DMS79 treated with DMSO at 0.1 percent for 48 hours (cell line): Measurements from ENCODE around the gene RPS6KC1.
A peak's percentile ranks its signal among the peaks of the same experiment; 100 is the strongest.

Experiments used
- DNase-seq: peaks from one replicate; lab custom pipeline; 2025; lab: John Stamatoyannopoulos, UW

RPS6KC1 gene

DNA sequence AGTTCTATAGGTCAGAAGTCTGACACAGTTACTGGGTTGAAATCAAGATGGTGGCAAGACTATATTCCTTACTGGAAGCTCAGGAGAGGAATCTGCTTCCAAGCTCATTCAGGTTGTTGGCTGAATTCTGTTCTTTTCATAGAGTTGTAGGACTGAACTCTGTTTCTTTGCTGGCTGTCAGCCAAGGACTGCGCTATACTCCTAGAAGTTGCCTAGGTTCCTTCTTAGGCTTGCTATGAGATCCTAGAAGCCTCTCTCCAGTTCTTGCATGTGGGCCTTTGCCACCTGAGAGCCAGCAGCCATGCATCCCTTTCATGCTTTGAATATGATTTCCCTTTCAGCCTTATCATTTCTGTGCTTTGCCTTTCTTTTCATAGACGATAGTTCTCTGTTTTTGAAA is 176.4 kb downstream of the RPS6KC1 start:
- DNase-seq, result no peak

DNA sequence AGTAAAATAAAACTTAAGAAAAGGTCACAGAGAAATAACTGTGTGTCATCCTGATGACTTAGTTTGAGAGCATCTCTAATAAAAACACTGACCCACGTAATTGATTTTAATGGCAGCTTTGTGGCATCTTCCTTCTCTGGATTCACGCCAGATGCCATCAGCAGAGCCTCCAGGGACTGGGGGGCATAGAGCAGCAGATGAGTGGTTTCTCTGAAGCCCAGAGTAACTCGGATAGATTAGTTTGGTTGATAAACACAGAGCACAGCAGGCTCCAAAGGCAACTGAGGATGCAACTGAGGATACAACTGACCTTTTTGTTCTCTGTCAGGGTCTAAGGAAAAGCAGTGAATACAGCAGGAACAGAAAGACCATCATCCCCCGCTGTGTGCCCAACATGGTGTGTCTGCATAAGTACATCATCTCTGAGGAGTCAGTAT is 180.8 kb downstream of the RPS6KC1 start:
- DNase-seq, result no peak

DNA sequence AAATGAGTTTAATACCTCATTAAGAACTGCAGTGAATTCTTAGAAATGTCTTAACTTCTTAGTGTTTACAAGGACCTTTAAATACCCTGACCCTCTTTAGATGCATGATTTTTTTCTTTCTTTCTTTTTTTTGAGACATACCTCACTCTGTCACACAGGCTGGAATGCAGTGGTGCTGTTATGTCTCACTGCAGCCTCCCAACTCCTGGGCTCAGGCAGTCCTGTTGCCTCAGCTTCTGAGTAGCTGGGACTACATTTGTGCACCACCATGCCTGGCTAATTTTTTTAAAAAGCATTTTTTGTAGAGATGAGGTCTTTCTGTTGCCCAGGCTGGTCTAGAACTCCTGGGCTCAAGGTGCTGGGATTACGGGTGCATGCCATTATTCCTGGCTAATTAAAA is 191.8 kb downstream of the RPS6KC1 start:
- no peak for DNase-seq

DNA sequence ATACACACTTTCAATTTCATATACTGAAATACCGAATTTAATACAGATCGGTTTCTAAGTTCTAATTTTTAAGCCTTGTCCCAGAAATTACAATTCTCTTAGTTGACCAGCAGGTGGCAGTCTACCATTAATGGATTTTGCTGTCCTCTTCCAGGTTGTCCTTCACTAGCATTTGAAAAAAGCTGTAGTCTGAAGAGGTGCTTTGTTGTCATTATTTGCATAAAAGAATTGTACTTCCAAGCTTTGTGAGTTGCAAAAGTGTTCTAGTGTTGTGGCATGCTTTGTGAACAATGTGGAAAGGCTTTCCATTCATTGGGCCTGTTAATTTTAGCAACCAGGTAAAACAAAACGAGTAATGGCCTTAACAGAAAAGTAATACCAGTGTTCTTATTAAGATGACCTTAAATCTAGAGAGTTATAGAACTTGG is 193.6 kb downstream of the RPS6KC1 start:
- DNase-seq, result peak; percentile 32

DNA sequence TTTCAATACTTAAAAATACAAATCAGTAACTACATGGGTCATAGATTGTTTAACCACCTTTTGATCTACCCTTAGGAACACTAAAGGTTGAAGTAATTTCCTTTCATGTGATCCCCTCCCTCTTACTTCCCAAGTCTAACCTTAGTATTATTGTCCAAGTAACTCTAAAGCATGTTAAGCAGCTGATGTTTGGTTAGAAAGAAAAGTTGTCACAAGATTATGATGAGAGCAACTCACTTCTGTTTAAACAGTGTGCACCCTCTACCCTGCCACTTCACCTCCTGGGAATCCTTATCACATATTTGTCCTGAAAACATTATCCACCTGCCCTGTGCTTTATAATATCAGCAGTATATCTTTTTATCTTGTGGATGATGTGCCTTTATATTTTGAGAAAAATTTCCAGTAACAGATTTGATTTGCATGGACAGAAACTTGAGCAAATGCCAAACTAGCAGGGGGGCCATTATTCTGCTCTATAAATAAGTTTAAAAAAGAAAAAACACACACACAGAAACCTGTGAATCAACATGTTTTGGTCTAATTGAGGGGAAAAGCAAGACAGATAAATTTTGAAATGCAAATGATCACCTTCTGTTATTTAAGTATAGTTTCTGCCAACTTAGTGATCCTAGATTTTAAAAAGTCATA is 194.3 kb downstream of the RPS6KC1 start:
- DNase-seq, result no peak

DNA sequence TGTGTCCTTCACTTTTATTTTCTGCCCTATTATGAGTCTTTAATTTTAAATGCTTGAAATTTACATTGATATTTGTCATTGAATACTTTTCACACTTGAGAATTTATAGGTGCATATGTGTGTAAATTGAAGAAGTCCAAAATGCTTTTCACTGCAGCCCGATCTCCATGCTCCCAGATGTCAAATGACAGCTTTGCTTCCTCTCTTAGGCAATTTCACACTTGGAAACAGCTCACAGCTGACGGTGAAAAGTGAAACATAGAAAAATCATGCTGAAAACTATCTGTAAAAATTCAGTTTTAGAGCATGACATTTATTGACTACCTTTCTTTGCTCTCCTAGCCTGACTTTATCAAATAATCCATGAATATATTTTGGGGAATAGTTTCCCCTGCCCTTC is 196.0 kb downstream of the RPS6KC1 start:
- DNase-seq, result no peak

DNA sequence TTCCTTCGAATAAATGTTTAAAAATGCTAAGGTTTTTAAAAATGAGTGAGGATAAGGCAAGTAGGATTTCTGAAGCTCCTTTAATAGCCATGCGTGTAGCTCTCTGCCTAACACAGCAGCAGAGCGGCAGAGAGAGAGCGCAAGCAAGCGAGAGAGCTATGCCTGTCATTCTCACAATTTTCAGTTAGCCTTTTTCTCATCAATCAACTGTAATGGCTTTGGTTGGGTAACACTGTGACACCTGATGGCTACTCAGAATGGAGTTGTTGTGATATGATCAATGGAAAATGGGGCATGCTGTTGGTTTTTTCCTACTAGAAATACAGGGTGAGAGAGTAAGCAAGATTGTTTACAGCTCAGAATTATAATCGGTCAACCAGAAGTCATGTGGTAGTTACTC is 198.4 kb downstream of the RPS6KC1 start:
- no peak for DNase-seq

DNA sequence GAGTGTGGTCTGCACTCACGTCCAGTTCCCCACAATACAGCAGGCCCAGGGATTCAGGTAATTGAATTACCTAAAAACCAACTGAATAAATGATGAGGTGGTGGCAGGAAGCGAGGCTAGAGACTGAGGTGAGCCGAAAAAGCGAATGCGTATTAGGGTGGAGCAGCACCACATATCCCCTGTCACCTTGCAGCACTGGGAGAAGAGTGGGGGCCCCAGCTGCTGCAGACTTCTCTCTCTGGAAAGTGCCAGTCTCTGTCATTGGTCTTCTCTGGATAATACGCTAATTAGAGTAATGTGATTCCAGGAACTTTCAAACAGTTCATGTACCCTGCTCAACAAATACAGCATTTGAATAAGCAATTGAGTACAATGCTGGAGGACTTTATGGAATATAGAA is 199.0 kb downstream of the RPS6KC1 start:
- no peak for DNase-seq

DNA sequence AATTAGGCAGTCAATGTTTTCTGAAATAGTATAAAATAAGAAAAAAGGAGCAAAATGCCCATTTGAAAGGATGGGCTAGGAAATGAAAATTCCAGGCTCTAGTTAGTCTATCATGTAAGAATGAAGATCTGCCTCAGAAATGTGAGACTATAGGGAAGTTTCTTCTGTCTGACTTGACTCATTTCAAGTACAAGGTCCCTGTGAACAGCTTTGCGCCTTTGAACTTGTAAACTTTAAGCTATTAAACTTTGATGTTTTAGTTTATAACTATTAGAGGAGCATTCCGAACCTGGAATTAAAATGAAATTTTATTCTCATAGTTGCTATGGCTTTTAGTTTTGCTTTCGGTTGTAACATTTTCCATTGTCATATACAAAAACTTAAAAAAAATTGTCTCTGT is 199.4 kb downstream of the RPS6KC1 start:
- no peak for DNase-seq

DNA sequence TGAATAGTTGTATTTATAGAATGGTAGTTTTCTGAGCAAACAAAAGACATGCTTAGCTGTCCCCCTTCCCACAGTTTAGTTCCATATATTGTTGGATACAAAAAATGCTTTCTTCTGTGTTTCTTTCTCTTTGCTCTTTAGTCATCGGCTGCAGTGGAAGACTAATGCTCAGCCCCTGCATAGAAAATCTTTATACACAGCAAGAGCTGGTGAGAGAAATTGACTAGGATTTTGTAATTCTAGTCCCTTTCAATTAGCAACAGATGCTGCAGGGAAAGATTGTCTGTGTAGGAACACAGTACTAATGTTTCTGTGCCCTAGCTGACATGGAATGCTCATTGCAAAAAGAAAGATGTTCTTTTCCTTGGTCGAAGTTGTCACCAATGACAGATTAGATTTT is 200.9 kb downstream of the RPS6KC1 start:
- DNase-seq, result no peak

DNA sequence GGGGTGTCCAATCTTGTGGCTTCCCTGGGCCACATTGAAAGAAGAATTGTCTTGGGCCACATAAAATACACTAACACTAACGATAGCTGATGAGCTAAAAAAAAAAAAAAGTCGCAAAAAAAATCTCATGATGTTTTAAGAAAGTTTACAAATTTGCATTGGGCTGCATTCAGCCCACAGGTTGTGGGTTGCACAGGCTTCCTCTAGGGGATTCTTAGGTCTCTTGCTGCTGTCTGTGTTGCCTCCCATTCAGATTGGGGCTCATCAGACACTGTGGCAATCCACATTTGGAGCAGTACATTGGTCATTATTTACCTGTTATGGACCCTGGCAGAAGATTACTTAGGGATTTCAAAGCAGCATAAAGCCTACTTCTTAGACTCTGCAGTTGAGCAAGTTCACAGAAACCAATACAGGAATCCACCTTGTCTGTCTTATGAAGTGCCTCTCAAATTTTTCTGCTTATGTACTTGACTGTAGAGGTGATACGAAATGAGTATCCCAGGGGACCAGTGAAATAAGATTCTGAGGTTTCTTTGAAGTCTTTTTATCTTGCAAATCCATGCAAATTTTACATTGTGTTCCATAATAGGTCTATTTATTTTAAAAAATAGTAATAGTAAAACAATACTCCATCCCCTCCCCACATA is 205.5 kb downstream of the RPS6KC1 start:
- peak; percentile 10 for DNase-seq

DNA sequence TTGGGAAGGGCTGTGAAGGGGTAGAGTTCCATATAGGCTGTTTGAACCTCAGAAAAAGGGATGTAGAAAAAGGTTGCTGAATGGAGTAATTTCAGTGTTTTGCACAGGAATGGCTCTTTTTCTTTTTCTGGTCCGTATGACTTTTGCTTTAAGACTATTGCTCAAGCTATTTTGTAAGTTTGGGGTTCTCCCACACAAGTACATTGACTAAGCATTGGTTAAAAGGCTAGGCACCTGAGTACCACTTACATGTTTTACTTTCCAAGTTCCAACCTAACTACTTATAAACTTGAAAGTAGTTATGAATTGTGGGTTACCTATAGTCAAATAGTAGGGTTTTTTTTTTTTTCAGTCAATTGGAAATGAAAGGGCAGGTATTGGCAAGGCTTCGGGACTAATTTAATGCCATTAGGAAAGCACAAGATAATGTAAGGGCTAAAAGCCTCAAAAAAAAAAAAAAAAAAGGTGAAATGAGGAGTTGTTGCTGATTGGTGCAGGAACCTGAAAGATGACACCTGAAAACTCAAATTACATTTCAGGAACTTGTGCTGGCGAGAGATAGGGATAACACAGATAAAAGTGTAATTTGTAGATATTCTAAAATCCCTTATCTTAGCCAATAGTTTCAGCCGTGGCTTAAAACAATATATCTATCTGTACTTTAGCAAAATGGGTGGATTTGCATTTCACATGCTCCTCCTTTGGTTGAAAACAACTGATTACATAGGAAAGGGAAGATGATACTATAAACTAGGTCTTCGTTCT is 209.5 kb downstream of the RPS6KC1 start:
- DNase-seq, result no peak

DNA sequence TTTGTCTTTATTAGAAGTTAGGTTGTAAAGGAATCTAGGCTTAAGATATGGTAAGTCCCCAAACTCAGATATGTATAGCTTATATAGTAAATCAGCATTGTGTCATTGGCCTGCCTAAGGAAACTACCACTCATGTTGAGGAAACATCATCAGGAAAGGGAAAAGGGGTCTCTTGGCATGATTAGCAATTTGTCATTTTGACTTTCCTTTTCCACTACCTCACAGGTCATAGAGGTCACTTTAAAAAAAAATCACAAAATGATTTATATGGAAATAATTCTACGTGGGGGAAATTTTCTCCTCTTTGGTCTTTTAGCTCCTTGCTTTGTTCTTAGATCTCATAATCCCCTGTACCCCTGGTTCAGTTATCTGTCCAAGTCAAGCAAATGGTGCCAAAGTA is 213.5 kb downstream of the RPS6KC1 start:
- no peak for DNase-seq

DNA sequence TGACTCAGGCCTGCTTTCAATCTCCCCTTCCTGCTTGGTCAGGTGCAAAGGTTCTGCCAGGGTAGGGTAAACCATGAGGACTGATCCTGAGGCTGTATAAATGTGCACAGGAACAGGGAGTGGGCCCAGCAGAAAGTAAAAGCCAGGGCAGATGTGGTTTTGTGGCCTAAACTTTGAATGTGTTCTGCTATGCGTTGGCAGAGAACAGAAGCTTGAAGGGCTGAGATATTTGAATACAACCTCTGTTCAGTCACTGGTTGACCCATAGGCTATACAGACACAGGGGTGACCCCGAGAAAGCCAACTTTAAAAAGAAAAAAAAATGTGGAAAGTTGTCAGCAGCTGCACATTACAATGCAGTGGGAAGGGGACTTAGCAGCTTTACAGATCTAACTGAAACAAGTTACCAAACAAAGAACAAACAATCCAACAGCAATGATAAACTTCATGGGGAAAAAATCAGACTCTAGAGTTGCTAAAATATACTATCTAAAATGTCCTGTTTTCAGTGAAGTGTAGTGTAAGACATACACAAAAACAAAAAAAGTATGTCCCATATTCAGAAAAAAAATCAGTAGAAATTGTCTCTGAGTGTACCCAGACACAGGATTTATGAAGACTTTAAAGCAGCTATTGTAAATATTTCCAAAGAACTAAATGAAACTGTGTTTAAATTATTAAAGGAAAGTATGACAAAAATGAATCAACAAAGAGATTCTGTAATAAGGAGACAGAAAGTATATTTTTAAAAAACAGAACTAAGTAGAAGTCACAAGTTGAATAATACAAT is 216.1 kb downstream of the RPS6KC1 start:
- no peak for DNase-seq

DNA sequence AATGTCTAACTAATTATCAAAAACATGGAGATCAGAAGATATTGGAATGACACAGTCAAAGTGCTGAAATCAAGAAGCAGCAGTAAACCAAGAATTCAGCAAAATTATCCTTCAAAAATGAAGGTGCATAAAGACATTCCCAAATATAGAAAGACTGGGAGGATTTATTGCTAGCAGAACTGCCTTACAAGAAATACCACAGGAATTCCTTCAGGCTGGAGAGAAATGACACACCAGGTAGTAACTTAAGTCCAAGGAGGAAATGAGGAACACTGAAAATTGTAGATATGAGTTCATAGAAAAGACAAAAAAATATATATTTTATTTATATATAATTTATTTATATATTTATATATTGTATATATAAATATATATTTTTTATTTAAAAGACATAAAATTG is 217.2 kb downstream of the RPS6KC1 start:
- DNase-seq, result no peak

DNA sequence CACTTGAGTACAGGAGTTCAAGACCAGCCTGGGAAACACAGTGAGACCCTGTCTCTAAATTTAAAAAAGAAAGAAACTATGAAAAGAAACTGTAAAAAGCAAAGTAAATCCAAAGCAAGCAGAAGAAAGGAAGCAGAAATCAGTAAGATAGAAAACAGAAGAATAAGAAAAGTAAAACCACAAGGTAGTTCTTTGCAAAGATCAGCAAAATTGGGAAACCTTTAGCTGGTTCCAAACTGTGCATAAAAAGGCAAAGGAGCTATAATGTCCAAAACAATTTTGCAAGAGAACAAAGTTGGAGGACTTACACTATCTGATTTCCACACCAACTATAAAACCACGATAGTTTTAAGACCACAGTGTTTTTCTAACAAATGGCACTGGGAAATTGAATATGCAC is 218.8 kb downstream of the RPS6KC1 start:
- no peak for DNase-seq

DNA sequence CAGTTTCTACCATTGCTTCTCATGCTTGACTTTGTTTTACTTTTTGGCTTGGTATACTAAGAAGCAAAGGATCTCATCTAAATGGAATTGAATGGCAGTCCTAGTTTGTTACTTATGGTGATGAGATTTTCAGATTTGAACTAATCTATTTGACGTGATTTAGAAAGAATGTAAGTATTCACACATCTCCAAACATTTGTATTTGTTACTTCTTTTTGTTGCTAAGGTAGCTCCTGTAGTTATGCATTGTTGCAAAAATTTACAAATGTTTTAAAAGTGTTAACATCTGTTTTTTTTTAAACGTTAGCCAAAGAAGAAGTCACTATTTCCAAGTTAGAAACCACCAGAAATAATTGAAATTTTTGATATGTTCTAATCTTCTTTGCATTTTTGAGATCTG is 222.5 kb downstream of the RPS6KC1 start:
- no peak for DNase-seq

DNA sequence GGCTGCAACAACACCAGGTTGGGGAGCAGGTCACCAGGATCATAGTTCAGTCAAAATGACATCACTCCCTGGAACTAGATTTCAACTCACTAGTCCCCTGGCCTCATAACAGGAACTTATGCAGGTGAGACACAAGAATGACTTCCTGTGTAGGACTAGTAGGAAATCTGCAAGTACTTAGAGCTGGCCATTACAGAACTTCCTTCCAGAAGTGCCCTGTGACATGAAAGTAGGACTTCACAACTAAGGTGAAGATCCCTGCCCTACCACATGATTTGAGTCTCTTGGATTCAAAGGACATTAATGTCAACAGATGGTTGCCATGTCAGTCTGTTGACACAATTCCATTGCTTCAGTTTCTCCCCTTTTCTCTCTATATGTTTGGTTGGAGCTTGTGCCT is 223.1 kb downstream of the RPS6KC1 start:
- DNase-seq, result no peak

DNA sequence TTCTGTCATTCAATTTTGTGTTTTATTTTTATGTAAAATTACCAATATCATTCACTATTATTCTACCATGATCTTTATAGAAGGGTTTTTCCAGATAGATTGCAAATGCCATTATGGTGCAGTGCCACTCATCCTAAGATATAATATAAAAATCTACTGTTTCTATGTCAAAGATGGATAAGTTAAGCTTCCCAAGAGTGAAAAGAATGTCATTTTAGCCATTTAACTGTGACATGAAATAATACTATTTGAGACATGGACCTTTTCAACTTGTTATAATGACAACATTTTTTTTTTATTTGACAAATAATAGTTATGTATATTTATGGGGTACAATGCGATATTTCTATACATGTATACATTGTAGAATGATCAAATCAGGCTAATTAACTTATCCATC is 224.3 kb downstream of the RPS6KC1 start:
- DNase-seq, result no peak

DNA sequence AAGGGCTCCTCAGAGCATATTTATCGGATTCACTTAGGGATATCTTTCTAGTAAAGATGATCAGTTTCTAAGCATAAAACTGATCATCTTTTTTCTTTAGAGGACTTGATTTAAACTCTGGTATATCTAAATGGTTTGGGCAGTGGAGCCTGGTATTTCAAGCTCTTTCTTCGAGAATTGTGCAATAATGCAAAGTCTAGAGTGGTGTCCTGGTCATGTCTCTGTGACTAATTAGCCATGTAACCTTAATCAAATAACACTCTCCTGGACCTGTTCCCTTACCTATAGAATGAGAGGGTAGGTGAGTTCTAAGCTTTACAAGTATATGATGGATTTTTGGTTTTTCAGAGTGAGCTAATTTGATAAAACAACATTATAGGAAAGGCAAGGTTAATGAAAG is 225.2 kb downstream of the RPS6KC1 start:
- DNase-seq, result no peak

DNA sequence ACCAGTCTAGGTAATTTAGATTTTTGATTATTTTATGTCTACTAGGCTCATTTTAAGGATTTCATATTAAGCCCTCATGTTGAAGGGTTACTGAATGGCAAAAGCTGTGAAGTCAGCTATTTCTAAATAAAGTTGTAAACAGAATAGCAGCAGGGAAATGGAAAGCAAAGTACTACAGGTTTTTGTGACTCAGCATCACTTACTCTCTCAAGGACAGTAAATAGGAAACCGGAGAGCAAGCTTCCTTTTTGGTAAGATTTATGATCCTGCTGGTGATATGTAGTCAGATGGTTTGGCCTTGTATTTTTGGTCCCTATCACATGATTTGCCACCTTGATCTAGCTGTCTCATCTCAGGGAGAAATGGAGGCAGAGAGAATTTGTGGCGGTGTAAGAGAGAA is 226.0 kb downstream of the RPS6KC1 start:
- no peak for DNase-seq

DNA sequence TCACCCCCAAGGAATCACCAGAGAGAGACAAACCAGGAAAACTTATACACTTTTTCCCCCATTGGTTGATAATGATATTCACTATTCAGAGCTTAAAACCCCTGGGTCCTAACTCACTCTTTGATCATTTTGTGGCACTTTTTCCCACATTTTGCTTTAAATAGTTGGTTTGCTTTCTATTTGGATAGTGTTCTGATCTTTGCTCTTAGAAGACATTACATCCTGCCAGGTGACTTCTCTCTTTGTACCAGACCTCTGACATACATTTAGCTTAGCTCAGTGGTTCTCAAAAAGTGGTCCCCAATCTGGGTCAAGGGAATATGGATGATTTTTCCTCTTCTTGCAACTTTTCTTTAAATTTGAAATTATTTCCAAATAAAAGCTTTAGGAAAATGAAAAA is 228.4 kb downstream of the RPS6KC1 start:
- no peak for DNase-seq
